Right ventricle myocardium superior (tissue), 1 donor: Measurements from ENCODE around the gene MMP26. TPM values are rescaled to one million over a fixed set of nuclear protein-coding genes. Genes with fewer than 3 reads are reported as not detected.

ENCODE experiments used
- ATAC-seq: fragments of 200-7000 bp; cut with Tn5 transposase; one replicate; pipeline ENCODE4 v1.9.1; 2020; ENCODE audit warnings: mild to moderate bottlenecking; ENCODE audit not compliant: poor library complexity
- DNase-seq: peaks from one replicate; pipeline ENCODE4 v3.0.0-alpha.2; 2020
- intact Hi-C: fragments of 100-400 bp; cut with DNase I; formaldehyde crosslinking; loops from one replicate; pipeline ENCODE4 v1.11.2; 2022
- long read RNA-seq: library from polyadenylated mRNA; unstranded; transcript quantifications from one replicate; pipeline ENCODE4 v2.0.0, GENCODE V29; 2021
- total RNA-seq: library from RNA; stranded (reverse); fragmentation: NEBNext Ultra II Directional; extraction: Animal tissue kit (Norgen Biotek cat#: 25700); gene quantifications from one replicate; pipeline ENCODE4 v1.2.1, GENCODE V29; 2021
- donor health status: DM: no; HTN: yes; CAD: no; lungs with severe emphysema.

Gene MMP26
- not detected for total RNA-seq
- long read RNA-seq: 0 reads

DNA sequence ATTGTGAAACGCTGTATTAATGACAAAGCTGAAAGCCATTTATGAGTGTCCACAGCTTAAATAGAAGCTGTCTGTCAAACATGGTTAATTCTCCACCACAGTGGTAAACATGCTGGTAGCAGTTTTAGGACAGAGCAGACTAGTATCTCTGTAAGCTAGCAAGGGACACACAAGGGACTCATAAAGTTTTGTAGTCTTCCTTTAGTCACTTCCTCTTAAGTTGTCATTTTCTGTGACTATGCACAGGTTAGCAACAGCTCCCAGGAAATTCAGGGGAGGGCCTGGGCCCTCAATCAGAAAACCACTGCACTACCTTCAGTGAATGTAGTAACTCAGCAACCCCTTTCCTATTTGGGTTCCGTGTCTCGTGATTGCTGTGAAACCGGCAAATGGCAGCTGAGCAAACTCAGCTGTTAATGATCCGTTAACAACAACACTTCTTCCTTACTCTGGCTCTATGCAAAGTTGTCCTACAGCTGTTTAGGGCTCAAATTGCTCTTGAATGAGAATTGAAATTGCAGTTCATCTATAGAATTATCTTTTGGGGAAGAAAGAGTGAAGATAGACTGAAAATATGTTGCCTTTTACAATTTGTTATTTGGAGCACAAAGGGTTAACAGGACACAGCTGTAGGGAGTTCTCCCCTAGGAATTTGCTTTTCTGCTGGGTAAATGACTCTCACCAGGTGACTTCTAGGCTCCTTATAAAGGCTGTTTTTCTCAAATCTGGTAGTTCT, at the start of gene MMP26:
Gene MMP26 (plus strand): TSS at position 731 of the 736 bp plus-strand sequence.
- DNase-seq (no peak), ATAC-seq (no peak)
- intact Hi-C loops: no loop called here

DNA sequence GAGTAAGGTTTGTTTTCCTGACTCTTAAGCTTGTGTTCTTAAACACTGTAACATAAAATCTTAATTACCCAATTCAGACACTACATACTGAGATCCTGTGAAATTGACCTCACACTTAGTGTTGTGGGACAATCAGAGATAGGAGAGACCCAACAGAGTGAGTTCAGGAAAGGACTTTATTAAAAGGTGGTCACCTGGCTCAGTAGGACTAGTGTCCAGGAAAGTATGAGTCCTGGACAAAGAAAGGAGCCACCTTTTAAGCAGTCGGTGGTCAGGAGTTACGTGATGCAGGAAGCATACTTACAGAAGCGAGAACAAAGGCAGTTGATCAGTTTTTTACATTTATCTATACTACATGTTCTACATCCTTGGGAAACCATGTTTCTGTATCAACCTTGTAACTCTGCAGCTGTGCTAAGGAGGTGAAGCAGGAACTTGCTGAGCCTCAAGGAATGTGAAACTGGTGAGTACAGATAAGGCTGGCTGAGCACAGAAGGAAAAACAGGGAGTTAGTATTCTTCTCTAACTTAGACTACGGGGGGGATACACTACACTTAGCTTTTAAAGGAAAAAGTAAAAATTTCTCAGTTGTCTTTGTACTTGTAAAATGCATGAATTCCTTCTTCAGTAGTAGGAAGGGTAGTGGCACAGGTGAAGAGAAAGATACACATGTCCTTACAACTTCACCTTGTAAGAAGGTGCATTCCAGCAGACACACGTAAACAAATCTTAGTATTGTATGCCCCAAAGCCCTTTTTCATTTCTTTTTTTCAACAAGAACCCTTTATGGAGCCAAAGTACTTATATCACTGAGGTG, 45.7 kb upstream of the MMP26 start:
- intact Hi-C loops: no loop called here
- ATAC-seq (no peak), DNase-seq (no peak)

DNA sequence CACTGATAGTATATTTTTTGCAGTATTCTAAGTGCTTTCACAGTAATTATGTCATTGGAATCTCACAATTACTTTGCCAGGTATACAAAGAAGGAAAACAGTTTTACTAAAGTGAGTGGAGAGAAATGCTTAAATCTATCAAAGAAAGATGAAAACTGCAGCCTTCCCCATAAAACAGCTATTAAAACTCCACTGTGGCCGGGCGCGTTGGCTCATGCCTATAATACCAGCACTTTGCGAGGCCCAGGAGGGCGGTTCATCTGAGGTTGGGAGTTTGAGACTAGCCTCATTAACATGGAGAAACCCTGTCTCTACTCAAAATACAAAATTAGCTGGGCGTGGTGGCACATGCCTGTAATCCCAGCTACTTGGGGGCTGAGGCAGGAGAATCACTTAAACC, 41.7 kb upstream of the MMP26 start:
- DNase-seq (no peak), ATAC-seq (no peak)
- intact Hi-C loops: no loop called here

DNA sequence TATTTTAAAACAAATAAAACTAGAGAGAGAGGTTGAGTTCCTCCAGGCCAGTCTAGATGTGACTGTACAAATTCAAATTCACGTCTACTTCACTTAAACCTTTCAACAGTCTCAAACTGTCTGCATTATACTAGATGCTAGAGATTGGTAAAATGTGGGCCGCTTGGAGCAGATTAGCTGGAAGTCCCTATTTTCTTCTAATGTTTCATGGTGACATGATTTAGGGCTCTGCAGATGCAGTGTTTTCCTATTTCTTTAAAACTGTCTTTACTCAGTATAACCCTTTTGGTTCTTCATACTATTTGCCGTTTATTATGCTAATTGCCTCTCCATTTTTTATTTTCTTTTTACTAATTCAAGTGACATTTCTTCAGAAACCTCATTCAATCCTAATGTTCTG, 40.4 kb upstream of the MMP26 start:
- intact Hi-C loops: no loop called here
- no peak for ATAC-seq
- no peak for DNase-seq

DNA sequence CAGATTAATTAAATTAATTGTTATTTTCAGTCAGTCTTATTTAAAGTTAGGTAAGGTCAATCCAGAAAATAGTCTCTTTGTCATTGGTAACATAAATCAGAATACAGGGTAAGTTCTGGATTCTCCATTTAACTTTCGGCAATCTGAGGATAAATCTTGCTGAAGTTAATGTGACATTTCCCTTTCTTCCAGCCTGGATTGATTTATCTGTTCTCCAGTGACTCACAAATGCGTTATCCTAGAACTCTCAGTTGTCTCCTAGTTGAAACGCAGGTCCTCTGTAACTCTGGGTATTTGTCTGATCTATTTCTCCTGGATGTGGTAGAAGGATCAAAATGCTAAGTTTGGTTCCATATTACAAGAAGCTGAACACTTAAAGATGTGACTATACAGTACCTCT, 39.8 kb upstream of the MMP26 start:
- ATAC-seq (no peak), DNase-seq (no peak)
- intact Hi-C loops: no loop called here

DNA sequence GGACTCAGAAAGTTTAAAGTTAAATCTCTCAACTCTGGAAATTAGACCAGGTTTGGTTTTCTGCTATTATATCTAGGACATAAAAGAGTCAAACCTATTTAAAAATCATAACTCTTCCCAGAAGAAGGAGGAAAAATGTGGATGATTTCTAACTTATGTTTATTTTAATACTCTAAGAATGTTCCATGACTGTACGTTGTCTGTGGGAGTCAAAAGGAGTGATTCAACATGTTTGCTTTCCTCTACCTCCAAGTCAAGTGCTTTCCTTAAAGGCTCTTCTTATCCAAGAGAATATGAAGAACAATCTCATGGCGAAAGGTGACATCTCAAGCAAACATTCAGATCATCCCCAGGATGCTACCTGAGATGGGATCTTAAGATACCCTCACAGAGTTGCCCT, 39.2 kb upstream of the MMP26 start:
- intact Hi-C loops: no loop called here
- ATAC-seq (no peak), DNase-seq (no peak)

DNA sequence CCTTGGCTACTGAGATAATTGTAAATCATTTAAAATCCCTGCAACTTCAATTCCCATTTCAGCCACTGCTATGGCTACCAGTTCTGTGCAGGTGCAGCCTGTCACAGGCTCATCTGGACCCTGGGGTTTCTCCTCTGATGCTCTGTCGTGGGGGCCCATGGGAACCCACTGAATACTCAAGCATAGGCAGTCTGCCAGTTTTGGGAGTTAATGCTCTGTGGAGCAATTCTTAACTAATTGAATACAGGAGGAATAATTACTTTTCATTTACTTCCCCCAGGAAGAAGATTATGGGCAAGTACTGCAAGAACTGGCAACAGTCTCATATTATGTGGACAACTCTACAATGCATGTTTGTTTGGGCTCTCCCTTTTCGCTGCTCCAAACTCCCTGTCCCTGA, 32.8 kb upstream of the MMP26 start:
- ATAC-seq (no peak), DNase-seq (no peak)
- intact Hi-C loops: no loop called here

DNA sequence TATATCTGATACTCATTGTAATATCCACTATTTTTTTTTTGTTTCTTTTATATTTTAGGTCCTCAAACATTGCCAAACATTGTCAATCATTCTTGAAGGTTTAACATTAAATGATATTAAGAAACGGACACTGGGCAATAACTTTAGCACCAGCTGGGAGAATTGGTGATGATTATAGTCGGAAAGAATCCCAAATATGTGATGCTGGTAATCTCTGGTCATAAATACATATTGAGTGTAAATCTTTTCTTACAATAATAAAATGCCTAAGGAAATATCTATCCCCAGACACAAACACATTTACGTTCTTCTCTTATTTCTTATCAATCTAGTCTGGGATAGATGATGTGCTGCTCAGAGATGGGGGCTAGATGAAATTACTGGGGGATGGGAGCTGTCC, 32.1 kb upstream of the MMP26 start:
- no peak for DNase-seq
- ATAC-seq: no peak
- intact Hi-C loops: no loop called here

DNA sequence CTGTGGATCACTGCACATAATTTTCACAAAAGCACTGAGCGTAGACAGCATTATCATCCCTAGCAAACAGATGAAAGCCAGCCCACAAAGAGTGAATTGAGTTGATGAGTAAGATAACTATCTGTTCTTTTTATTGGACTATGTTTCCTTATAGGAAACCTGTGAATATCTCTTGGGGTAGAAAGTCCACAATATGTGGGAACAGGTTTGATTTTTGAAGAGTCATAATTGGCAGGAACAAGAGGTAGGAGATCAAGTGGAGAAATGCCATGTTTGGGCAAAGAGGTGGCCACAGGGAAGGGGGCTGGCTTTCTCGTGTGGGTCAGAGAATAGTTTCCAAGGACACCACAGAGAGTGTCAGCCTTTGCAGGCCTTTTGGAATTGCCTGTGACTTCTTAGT, 30.8 kb upstream of the MMP26 start:
- ATAC-seq (no peak), DNase-seq (no peak)
- intact Hi-C loops: no loop called here

DNA sequence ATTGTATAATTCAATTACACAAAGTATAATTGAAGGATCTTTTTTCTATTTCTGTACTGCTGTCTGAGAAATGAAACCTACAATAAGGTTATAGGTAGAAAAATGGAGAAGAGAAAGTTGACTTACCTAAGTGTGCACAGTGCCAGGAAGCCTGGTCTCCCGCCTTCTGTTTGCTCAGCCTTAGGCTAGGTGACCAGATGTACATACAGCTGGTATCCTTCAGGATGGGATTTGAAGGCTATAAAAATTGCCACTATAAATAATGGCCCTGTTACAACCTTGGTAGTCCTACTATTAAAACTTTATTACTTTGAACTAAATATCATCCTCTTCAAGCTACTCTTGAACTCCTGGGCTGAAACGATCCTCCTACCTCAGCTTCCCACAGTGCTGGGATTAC, 26.6 kb upstream of the MMP26 start:
- ATAC-seq (no peak), DNase-seq (no peak)
- intact Hi-C loops: no loop called here

DNA sequence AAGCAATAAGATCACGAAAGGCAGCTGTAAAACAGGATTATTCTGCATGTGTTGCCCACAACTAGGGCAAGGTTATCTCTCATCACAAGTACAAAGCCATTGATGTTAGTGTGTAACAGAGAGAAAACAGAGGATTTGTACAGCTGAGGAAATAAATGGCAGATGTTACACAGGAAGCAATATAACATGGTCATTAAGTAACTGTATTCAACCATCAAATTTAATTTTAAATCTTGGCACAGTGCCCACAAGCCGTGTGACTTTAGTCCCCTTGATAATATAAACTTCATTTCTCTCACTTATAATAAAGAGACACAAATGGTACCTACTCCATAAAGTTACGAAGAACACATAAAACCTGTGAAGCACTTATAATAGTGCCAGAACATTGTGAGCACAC, 24.2 kb upstream of the MMP26 start:
- no peak for DNase-seq
- no peak for ATAC-seq
- intact Hi-C loops: no loop called here

DNA sequence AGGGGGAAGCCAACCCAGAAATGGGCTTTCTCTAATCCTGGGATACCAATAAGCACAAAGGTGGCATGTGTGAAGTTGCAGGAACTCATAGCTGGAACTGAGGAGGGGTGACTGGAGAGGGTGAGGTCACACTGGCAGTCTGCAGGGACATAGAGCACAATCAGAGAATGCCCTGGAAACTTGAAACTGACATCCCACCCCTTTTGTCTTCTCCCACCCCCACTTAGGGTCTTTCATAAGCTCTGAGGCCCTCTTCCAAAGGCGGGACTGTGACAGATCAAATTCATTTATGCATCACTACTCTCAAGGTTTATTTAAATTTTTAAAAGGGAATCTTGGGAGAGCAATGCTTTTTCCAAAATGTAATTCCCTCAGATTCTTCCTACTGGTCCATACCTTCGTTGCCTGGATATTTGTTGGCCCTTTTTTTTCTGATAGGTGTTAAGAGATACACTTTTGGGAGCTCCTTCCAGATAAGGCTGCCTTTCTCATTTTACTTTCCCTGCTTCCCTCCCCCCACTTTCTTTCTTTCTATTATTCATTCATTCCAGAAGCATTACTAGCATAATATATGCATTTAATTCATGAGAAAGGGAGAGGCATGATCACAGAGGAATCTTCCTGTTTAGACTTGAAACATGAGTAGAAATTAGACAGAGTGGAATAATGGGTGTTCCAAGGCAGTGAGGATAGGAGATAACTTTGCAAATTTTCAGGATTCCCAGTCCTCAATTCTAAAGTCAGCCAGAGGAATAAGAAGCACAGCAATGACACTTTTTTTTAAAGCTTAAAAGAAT, 21.8 kb upstream of the MMP26 start:
- DNase-seq (no peak), ATAC-seq (no peak)
- intact Hi-C loops: no loop called here

DNA sequence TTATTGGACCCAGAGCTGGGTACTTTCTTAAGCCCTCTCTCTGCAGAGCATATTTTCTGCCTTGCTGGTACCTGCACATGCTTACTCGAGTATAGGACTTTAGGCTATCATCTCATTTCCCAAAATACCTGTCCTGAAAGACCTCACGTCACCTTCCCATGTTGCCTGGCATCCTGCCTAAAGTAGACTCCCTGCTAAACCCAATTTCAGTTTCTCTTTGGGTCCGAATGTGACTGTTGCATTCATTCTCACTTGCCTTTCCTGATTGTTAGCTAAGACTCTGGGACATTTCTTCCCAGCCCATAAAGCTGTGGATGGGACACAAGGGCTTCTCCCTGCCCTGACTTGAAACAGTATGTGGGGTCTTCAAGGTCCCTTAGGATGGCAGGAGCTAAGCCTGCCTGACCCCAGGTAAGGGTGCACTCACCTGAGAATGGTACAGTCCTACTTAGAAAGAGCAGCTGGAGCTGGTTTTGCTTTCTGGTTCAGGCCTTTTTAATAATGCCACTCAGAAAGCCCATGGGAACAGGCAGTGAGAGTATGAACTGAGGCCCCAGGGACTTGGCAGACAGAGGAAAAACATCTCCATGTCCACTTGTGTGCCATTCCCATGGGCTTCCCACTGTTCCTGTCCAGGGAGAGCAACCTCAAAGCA, 19.8 kb upstream of the MMP26 start:
- no peak for ATAC-seq
- no peak for DNase-seq
- intact Hi-C loops: no loop called here

DNA sequence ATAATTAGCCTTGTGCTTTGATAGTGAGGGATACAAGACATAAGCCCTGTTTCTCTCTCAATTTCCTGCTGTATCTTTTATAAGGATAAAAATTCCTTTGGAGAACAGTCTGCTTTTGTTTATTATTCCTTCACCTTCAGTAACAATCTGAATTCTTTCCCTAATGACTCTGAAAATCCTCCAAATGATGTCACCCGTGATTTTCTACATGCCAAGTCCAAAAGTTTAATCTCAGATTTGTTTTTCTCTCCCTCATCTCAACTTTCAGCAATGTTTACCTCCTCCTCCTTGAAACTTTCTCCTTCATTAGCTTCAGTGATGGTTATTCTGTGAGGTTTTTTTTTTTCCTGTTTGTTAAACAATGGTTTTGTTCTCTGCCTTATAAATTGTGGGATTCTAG, 9.1 kb upstream of the MMP26 start:
- no peak for ATAC-seq
- intact Hi-C loops: no loop called here
- DNase-seq: no peak

DNA sequence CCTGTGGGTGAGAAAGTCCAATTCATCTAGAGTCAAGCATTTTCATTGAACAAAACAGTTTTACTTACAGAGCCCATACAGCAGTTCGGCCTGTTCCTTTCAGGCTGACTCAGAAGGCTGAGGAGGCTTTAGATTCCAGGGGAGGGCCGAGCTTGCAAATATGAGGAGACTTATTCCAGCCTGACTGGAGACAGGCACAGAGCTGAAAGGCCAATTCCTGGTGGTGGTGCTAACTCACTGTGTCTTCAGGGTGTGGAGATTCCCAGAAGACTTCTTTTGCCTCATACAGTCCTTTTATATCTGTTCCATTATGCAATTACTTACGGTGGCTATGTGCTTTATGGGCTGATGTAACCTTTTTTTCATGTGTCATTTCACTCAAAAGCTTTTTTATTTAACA, 7.0 kb upstream of the MMP26 start, which contains the start of gene OR51E2:
Gene OR51E2 (minus strand): TSS at position 269 of the 400 bp plus-strand sequence. CDS start 15,142 bp downstream, outside the sequence.
- intact Hi-C loops: no loop called here
- DNase-seq (no peak), ATAC-seq (no peak)

DNA sequence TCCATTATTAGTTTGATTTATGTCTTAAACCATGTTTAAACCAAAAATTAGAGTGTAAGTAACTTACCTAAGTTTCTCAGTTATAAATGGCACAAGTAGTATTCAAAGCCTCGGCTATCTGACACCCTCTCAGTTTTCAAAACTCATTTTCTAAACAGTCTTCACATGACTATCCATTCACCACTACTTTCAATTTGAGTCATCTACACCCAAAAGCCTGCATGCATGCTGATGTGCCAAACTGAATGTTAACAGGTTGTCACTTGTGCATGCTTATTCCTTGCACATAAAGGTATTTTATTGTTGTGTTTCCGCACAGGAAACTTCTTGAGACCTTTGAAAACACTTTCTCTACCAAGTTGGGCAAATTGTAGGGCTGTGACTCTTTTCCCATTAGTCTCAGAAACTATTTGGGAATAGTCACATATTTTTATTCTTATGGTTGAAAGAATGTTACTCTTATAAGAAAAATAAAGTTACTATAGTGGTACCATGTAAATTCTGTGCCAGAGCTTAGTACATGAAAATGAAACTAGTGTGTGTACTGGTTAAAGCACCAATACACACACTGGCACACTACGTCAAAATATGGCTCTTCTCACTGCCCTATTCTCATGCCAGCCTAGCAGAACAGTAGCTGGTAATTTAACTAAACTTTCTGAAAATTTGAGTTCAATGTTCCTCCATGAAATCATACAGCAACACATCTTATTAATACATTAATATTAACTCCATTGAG, 4.7 kb upstream of the MMP26 start:
- DNase-seq (no peak), ATAC-seq (no peak)
- intact Hi-C loops: no loop called here

DNA sequence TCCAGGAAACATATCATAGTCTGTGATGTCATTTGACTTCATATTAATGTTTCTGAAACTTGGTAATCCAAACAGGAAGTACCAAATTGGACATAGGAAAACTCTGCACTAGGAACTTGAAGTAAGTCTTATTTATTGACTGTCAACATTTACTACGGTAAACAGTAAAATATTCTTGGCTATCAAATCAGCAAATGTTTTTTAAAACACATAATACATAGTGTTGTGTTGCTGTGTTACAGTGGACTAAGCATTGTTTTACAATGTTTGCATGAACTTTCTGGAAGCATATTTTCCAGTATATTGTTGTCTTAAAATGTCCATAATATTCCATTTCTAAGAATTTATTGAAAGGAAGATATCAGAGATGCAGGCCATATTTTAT, 4.2 kb upstream of the MMP26 start:
- DNase-seq (no peak), ATAC-seq (no peak)
- intact Hi-C loops: no loop called here

DNA sequence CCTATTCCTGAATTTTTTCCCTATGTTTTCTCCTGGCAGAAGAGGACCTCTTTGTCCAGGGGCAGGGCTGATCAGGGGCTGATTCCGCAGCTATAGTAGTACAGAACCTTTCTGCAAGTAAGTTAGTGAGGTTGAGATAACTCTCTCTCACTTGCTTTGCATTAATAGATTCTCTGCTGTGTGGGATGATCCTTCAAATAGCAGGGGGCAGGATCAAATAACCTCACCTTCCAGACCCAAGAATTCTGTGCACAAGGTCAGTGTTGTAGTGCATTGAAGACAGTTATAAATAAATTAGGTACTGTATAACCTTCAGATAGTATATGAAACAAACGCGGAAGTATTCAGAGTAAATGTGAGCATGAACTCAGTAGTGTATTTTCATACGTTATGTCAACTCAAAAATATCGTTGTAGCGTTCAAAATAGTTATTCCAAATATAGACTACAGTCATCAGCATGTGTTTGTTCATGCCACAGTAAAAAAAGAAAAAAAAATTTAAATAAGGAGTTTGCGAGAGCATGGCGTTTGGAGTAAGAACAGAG, 278 bp downstream of the MMP26 start:
- no peak for ATAC-seq
- intact Hi-C loops: no loop called here
- DNase-seq: no peak
